Activated CD4-positive, alpha-beta memory T cell treated with anti-CD3 and anti-CD28 coated beads, Interleukin-2, amount 10 ng/mL, durations not matched to agents 7 days and 5 days (primary cell): ENCODE results near the gene FKBP5. TPM values are rescaled to one million over a fixed set of nuclear protein-coding genes. Genes with fewer than 3 reads are reported as not detected.
"Not testable (repeated sequence)": the region's sequence is repeated elsewhere in the genome, so short reads cannot be mapped to it uniquely, and the experiment has no call there.

Experiments used
- CTCF ChIA-PET: fragments of 350-600 bp; sonication (Branson Sonifier 250); formaldehyde crosslinking; loops from one replicate; lab custom pipeline; 2021; ENCODE audit warnings: antibody characterized with exemption, inconsistent platforms; lab: Charles Lee
- POLR2A ChIA-PET: fragments of 350-600 bp; sonication (Branson Sonifier 250); formaldehyde crosslinking; loops from one replicate; lab custom pipeline; 2021; ENCODE audit warnings: antibody characterized with exemption; lab: Charles Lee
- DNase-seq: peaks from one replicate; pipeline ENCODE4 v3.0.0-alpha.2; 2020
- H3K27ac Mint-ChIP-seq: one replicate; pipeline ENCODE4 v1.8.0; 2021; ENCODE audit warnings: mild to moderate bottlenecking, mixed read lengths
- H3K27me3 Mint-ChIP-seq: one replicate; pipeline ENCODE4 v1.8.0; 2021; ENCODE audit warnings: mixed read lengths
- H3K36me3 Mint-ChIP-seq: one replicate; pipeline ENCODE4 v1.8.0; 2021; ENCODE audit warnings: low read depth, mixed read lengths
- H3K4me1 Mint-ChIP-seq: one replicate; pipeline ENCODE4 v1.8.0; 2021; ENCODE audit warnings: mixed read lengths
- H3K4me3 Mint-ChIP-seq: one replicate; pipeline ENCODE4 v1.8.0; 2021; ENCODE audit warnings: mild to moderate bottlenecking, mixed read lengths
- H3K9me3 Mint-ChIP-seq: one replicate; pipeline ENCODE4 v1.8.0; 2021; ENCODE audit warnings: mixed read lengths
- total RNA-seq, 2 experiments: library from RNA; stranded (reverse); gene quantifications; one replicate each; pipeline ENCODE4 v1.2.3, GENCODE V29; 2021

Gene FKBP5
- total RNA-seq, 2 experiments from 2014 or later = 51.1 to 51.5 TPM

DNA sequence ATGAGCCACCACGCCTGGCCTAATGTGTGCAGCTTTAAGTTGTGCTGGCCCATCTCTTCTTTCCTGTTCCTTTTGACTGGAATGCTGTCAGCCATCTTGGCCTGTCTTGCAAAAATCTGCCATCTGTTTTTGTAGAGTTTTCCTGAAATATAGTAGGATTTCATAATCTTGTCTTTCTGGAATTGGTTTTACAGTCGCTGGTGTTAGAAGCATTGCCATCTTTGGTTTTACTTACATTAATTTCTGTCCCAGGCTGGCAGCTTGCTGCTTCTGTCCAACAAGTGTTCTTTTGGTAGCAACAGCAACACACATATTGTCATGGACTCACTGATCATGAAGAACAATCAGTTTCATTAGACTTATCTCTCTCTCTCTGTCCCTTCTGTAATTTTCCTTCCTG is 146.9 kb downstream of the FKBP5 start:
- POLR2A ChIA-PET = no interaction called here
- Mint-ChIP-seq H3K27ac (no peak overlapping the region), H3K27me3 (no peaks in the 10 kb centered on the region), H3K9me3 (no peaks in the 10 kb centered on the region), H3K36me3 (no peaks in the 10 kb centered on the region), H3K4me3 (no peak overlapping the region), H3K4me1 (no peaks in the 10 kb centered on the region)
- DNase-seq = no peak
- CTCF ChIA-PET = interaction anchor here (1.2 to 2.6 kb wide), 3 partner anchors 10 to 133 kb away, joined by 3 to 13 read pairs (median 13); no protein-coding TSS in a partner anchor

DNA sequence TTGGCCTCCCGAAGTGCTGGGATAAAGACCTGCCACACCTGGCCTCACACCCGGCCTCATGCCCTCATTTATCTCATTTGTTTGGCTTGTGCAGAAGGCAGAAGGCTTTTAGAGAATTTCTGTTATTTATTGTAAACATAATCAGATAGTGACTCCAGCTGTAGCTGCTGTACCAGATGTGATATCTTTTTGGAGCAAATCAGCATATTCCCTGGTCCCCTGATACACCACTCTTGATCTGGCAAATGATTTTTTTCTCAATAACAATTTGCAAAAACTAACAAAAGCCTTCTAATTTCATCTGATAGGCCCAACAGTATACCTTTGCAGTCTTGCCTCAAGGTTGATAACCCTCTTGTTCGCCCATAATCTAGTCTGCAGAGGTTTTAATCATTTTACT is 149.5 kb downstream of the FKBP5 start:
- POLR2A ChIA-PET = no interaction called here
- CTCF ChIA-PET = interaction anchor here (0.7 to 1.0 kb wide), 2 partner anchors 9 to 153 kb away, joined by 3 to 4 read pairs; no protein-coding TSS in a partner anchor
- H3K27ac Mint-ChIP-seq = no peak overlapping the region
- no peak for DNase-seq
- H3K36me3 Mint-ChIP-seq = no peaks in the 10 kb centered on the region
- no peaks in the 10 kb centered on the region for H3K9me3 Mint-ChIP-seq
- H3K27me3 Mint-ChIP-seq = peaks cover 9% of the 10 kb centered on the region
- H3K4me3 Mint-ChIP-seq = no peak overlapping the region
- H3K4me1 Mint-ChIP-seq = no peaks in the 10 kb centered on the region

DNA sequence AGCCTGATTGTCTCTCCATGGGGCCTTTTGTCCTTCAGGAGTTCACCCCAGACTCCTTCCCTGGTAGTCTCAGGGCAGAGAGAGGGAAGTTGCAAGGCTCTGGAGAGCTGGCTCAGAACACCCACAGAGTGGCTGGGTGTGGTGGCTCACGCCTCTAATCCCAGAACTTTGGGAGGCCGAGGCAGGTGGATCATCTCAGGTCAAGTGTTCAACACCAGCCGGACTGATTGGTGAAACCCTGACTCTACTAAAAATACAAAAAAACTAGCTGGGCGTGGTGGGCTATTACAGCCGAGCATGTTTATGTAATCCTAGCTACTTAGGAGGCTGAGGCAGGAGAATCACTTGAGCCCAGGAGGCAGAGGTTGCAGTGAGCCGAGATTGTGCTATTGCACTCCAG is 152.9 kb downstream of the FKBP5 start:
- DNase-seq, POLR2A ChIA-PET: not testable (repeated sequence)
- CTCF ChIA-PET = interaction anchor here (1.2 to 1.4 kb wide), 2 partner anchors 13 kb away, joined by 3 to 7 read pairs; no protein-coding TSS in a partner anchor

DNA sequence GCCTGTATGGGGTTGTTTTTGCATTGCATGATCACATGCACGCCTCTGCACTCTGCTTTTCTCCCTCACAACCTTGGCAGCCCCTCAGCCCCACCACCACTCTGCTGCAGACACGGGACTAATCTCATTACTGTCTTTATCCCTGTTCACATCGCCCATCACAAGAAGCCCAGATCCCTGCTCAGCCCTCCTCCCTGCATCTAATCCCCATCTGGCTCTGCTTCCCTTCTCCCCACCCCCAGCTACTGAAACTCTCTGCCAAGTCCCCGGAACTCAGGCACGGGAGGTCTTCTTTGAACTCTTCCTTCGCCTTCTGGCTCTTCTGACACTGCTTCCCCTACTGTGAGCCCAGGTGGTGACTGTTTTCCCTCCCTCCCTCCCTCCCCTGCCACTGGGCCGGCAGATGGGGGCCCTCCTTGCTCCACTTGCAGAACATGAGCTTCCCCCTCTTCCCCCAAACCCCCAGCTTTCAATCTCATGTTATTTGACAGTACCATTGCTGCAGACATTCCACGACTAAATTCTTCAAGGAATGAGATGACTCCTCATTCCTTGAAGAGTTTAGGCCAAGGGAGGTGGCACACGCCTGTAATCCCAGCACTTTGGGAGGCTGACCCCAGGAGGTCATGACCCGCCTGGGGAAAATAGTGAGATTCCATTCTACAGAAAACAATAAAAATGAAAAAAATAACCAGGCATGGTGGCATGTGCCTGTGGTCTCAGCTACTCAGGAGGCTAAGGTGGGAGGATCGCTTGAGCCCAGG is 154.1 kb downstream of the FKBP5 start:
- ChIA-PET CTCF (no interaction called here), POLR2A (interaction anchor here (1.2 kb wide), 1 partner anchor 220 kb away, joined by 4 read pairs; no protein-coding TSS in a partner anchor)
- H3K4me3 Mint-ChIP-seq = no peak overlapping the region
- H3K4me1 Mint-ChIP-seq = no peaks in the 10 kb centered on the region
- no peak for DNase-seq
- peaks cover 13% of the 10 kb centered on the region for H3K27me3 Mint-ChIP-seq
- no peaks in the 10 kb centered on the region for H3K36me3 Mint-ChIP-seq
- H3K27ac Mint-ChIP-seq = no peak overlapping the region
- H3K9me3 Mint-ChIP-seq = no peaks in the 10 kb centered on the region

More for the DNA sequence above, 152.9 kb downstream of the FKBP5 start:
- not testable (repeated sequence) for H3K4me3 Mint-ChIP-seq, H3K27ac Mint-ChIP-seq, H3K4me1 Mint-ChIP-seq, H3K36me3 Mint-ChIP-seq, H3K9me3 Mint-ChIP-seq
- H3K27me3 Mint-ChIP-seq = peaks cover 13% of the 10 kb centered on the region

- Mint-ChIP-seq H3K9me3 (no peaks in the 10 kb centered on the region), H3K4me1 (no peaks in the 10 kb centered on the region), H3K36me3 (no peaks in the 10 kb centered on the region), H3K27me3 (peaks cover 13% of the 10 kb centered on the region), H3K27ac (no peak overlapping the region), H3K4me3 (no peak overlapping the region)
- ChIA-PET CTCF (no interaction called here), POLR2A (interaction anchor here (1.2 kb wide), 1 partner anchor 221 kb away, joined by 4 read pairs; no protein-coding TSS in a partner anchor)
- no peak for DNase-seq
Measured at GRCh38 chr6:35533981-35534380, 154.7 kb downstream of the FKBP5 start.

GRCh38 chr6:35532126-35532525 is 156.6 kb downstream of the FKBP5 start:
- H3K27ac Mint-ChIP-seq = no peak overlapping the region

DNA sequence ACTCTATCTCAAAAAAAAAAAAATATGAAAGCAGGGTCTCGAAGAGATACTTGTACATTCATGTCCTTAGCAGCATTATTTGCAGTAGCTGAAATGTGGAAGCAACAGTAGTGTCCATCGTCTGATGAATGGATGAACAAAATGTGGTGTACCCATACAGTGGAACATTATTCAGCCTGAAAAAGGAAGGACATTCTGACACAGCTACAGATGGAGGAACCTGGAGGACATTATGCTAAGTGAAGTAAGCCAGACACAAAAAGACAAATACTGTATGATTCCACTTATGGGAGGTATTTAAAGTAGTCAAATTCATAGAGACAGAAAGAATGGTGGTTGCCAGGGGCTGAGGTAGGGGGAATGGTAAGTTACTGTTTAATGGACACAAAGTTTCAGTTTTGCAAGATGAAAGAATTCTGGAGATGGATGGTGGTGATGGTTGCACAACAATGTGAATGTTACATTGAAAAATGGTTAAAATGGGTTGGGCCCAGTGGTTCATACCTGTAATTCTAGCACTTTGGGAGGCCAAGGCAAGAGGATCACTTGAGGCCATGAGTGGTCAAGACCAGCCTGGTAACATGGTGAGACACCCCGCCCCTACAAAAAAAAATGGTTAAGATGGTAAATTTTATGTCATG is 164.2 kb downstream of the FKBP5 start:
- POLR2A ChIA-PET = no interaction called here
- H3K4me3 Mint-ChIP-seq = no peak overlapping the region

More at GRCh38 chr6:35532126-35532525, 156.6 kb downstream of the FKBP5 start:
- DNase-seq = no peak
- ChIA-PET POLR2A (no interaction called here), CTCF (interaction anchor here (1.3 to 1.5 kb wide), 2 partner anchors 10 to 20 kb away, joined by 4 to 10 read pairs; no protein-coding TSS in a partner anchor)
- Mint-ChIP-seq H3K9me3 (no peaks in the 10 kb centered on the region), H3K4me1 (no peaks in the 10 kb centered on the region), H3K36me3 (no peaks in the 10 kb centered on the region), H3K27me3 (peaks cover 19% of the 10 kb centered on the region), H3K4me3 (no peak overlapping the region)

More for the DNA sequence above, 164.2 kb downstream of the FKBP5 start:
- Mint-ChIP-seq H3K27ac (no peak overlapping the region), H3K9me3 (no peaks in the 10 kb centered on the region), H3K27me3 (peaks cover 8% of the 10 kb centered on the region), H3K4me1 (peaks cover 22% of the 10 kb centered on the region), H3K36me3 (no peaks in the 10 kb centered on the region)
- CTCF ChIA-PET = interaction anchor here (1.0 to 5.2 kb wide), 7 partner anchors 17 to 212 kb away, joined by 3 to 55 read pairs (median 4); partner anchors contain the start of genes ARMC12 and RPL10A
- no peak for DNase-seq

Other genes with a start within 250 kb of the FKBP5 start
- gene FANCE, start 236.6 kb downstream of the FKBP5 start, total RNA-seq = 10 to 100 TPM; 10.3 to 10.4 TPM
- 1,000 to 10,000 TPM; 1,239 to 1,245 TPM for gene RPL10A, start 220.5 kb downstream of the FKBP5 start, total RNA-seq
- under 1 TPM; 0.13 to 0.23 TPM for gene TEAD3, start 191.8 kb downstream of the FKBP5 start, total RNA-seq
- not detected for gene TULP1, start 176.0 kb downstream of the FKBP5 start, total RNA-seq
- 1 to 10 TPM in 1 of 2 experiments, under 1 TPM in 1; 0.40 to 1.3 TPM for gene ARMC12, start 48.1 kb upstream of the FKBP5 start, total RNA-seq
- not detected for gene CLPSL2, start 87.7 kb upstream of the FKBP5 start, total RNA-seq
- not detected for gene CLPSL1, start 92.1 kb upstream of the FKBP5 start, total RNA-seq
- not detected for gene CLPS, start 108.4 kb upstream of the FKBP5 start, total RNA-seq
- gene LHFPL5, start 116.4 kb upstream of the FKBP5 start, total RNA-seq = not detected
- gene SRPK1, start 232.2 kb upstream of the FKBP5 start, total RNA-seq = 10 to 100 TPM; 83.0 to 85.4 TPM